Measurements from ENCODE around the gene OR10H2. TPM values are rescaled to one million over a fixed set of nuclear protein-coding genes. Genes with fewer than 3 reads are reported as not detected.

Gene OR10H2
- total and polyA plus RNA-seq, 2 of the 8 experiments (the other 6 are each of a cell fraction or from before 2014, with no cell fraction given), result not detected

- no peaks in the 10 kb centered on the region for H3K4me1 ChIP-seq (replicated peaks in 1 of 4; ENCODE audit: control insufficient read depth in 3 of 4, insufficient read depth in 4 of 4, low read length in 3 of 4)
- WGBS, 2 experiments (ENCODE audit: extremely low coverage in 1 of 2, insufficient coverage in 1 of 2, insufficient read length in 1 of 2, insufficient replicate concordance in 2 of 2, low coverage in 1 of 2, low lambda C conversion rate in 2 of 2, missing lambda C conversion rate in 1 of 2), result 79% methylated on average over 10 of the region's 10 CpGs; no CpG with 5 or more reads in 1 of the 2 experiments
Measured at GRCh38 chr19:15683411-15683810, 44.4 kb upstream of the OR10H2 start.

More at GRCh38 chr19:15683411-15683810, 44.4 kb upstream of the OR10H2 start:
- no peak overlapping the region for H2BK15ac ChIP-seq (ENCODE audit: low read length)
- no peak overlapping the region for H3K56ac ChIP-seq (replicated peaks; ENCODE audit: insufficient read length, low read depth, low read length)
- H3K27me3 ChIP-seq (replicated peaks in 1 of 4; ENCODE audit: control insufficient read depth in 3 of 4, extremely low read depth in 1 of 4, insufficient read depth in 3 of 4, low read length in 3 of 4), result no peaks in the 10 kb centered on the region
- peaks cover 87 to 95% of the 10 kb centered on the region in 2 experiments for H3K9me3 ChIP-seq (ENCODE audit: insufficient read depth in 2 of 2, low read depth in 1 of 2, low read length in 1 of 2)
- no peaks in the 10 kb centered on the region for H4K20me1 ChIP-seq (replicated peaks in 1 of 2; ENCODE audit: control insufficient read depth in 1 of 2, insufficient read depth in 2 of 2, low read length in 2 of 2)
- H4K91ac ChIP-seq (replicated peaks; ENCODE audit: insufficient read length, low read length), result no peak overlapping the region
- H3K23ac ChIP-seq (ENCODE audit: insufficient read length), result no peak overlapping the region
- CTCF ChIA-PET (ENCODE audit: partially characterized antibody), result no interaction called here
- H3K4me3 ChIP-seq (ENCODE audit: extremely low read depth in 1 of 4, insufficient read depth in 2 of 4, low read depth in 3 of 4, low read length in 4 of 4), result no peak overlapping the region
- H3K4me2 ChIP-seq (ENCODE audit: insufficient read depth in 1 of 2, low read depth in 2 of 2, low read length in 2 of 2), result no peak overlapping the region
- no peak for DNase-seq (ENCODE audit: low read depth in 1 of 2, low spot score in 2 of 2)
- H3K36me3 ChIP-seq (ENCODE audit: control insufficient read depth in 2 of 4, insufficient read depth in 4 of 4, low read length in 3 of 4), result no peaks in the 10 kb centered on the region
- no peak overlapping the region for H2BK5ac ChIP-seq (ENCODE audit: low read depth, low read length)
- H3K79me1 ChIP-seq (ENCODE audit: low read depth, low read length), result no peaks in the 10 kb centered on the region
- H3K79me2 ChIP-seq (ENCODE audit: control insufficient read depth in 1 of 2, insufficient read depth in 2 of 2, low read length in 2 of 2), result no peaks in the 10 kb centered on the region
- POLR2A ChIA-PET (ENCODE audit: partially characterized antibody), result no interaction called here
- no peak overlapping the region for H2AFZ ChIP-seq (ENCODE audit: low read length)
- no peak overlapping the region for H4K5ac ChIP-seq (ENCODE audit: insufficient read length, low read depth, low read length)
- H3K23me2 ChIP-seq (ENCODE audit: low read depth, low read length), result no peaks in the 10 kb centered on the region
- no peak overlapping the region for H3K14ac ChIP-seq (ENCODE audit: insufficient read length)
- no peak overlapping the region for H2BK120ac ChIP-seq (replicated peaks; ENCODE audit: low read depth, low read length)
- TF ChIP-seq GABPA (IDR thresholded peaks at IDR 0.05; ENCODE audit: borderline replicate concordance, insufficient read depth, low read length), result no peak
- TF ChIP-seq SUZ12 (IDR thresholded peaks at IDR 0.05; ENCODE audit: low read length), result no peak
- no peak for TF ChIP-seq NANOG (IDR thresholded peaks at IDR 0.05; ENCODE audit: insufficient read depth, low read depth, low read length, poor library complexity, severe bottlenecking)
- TF ChIP-seq SRF (IDR thresholded peaks at IDR 0.05; ENCODE audit: low read depth, low read length), result no peak
- no peak for TF ChIP-seq BRCA1 (IDR thresholded peaks at IDR 0.05; ENCODE audit: low read depth, low read length)
- no peak for TF ChIP-seq RBBP5 (IDR thresholded peaks at IDR 0.05; ENCODE audit: borderline replicate concordance, low read depth, low read length)
- no peak for TF ChIP-seq ATF2 (IDR thresholded peaks at IDR 0.05; ENCODE audit: low read length)
- no peak overlapping the region for H2BK12ac ChIP-seq (ENCODE audit: low read depth, low read length)
- no peak overlapping the region for H3K4ac ChIP-seq (replicated peaks; ENCODE audit: insufficient read length, low read depth, low read length)
- no peak overlapping the region for H3K27ac ChIP-seq (ENCODE audit: low read depth, low read length)
- H3K18ac ChIP-seq (ENCODE audit: extremely low read depth, low read length), result no peak overlapping the region
- no peak overlapping the region for H3K9ac ChIP-seq (replicated peaks in 1 of 4; ENCODE audit: extremely low read depth in 1 of 4, low read depth in 3 of 4, low read length in 3 of 4)
- H4K8ac ChIP-seq (ENCODE audit: extremely low read depth, insufficient read depth, low read length), result no peak overlapping the region
- no peak for FAIRE-seq
- H2BK20ac ChIP-seq (ENCODE audit: low read length), result no peak overlapping the region
- no peak overlapping the region for H2AK5ac ChIP-seq (ENCODE audit: low read depth, low read length)

Data from H1 (cell line).